Stimulated activated CD4-positive, alpha-beta T cell treated with anti-CD3 and anti-CD28 coated beads, Interleukin-12 subunit alpha, Interleukin-12 subunit beta, amount 100 ng/mL, for 24 hours (primary cell): ENCODE results near the gene FHAD1.
A peak's percentile ranks its signal among the peaks of the same experiment; 100 is the strongest.

Experiments used
- DNase-seq, 2 experiments: peaks; one replicate each; pipeline ENCODE4 v3.0.0-alpha.2; 2020; ENCODE audit warnings: low read depth in 2 of 2

The FHAD1 gene

GRCh38 chr1:15345705-15346345 lies 98.8 kb downstream of the FHAD1 start:
- DNase-seq = peak in 1 of 2 experiments; percentile 40

- DNase-seq = no peak
Observed at GRCh38 chr1:15346346-15347030, 99.5 kb downstream of the FHAD1 start.

GRCh38 chr1:15347182-15347581 lies 100.2 kb downstream of the FHAD1 start:
- no peak for DNase-seq

- no peak for DNase-seq
Observed at GRCh38 chr1:15348648-15349047, 101.6 kb downstream of the FHAD1 start.

- DNase-seq = no peak
Observed at GRCh38 chr1:15349133-15349532, 102.1 kb downstream of the FHAD1 start.

GRCh38 chr1:15350151-15350550 lies 103.1 kb downstream of the FHAD1 start:
- no peak for DNase-seq

GRCh38 chr1:15350551-15351200 lies 103.7 kb downstream of the FHAD1 start:
- no peak for DNase-seq

DNA sequence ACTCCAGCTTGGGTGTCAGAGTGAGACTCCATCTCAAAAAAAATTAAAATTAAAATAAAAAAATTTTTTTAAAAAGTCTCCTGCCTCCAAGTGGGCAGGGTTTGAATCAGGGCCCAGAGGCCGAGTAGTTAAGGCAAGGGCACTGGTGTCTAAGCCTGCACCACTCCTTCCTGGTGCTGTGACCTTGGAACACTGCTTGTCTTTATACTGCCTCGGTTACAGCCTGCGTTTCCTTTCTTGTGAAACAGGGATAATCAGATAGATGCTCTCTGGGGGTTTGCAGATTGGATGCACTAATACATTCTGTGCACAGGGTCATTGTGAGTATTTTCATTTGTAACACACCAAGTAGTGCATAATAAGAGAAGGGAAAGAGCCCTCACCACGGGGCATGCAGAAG lies 104.3 kb downstream of the FHAD1 start:
- DNase-seq = no peak

GRCh38 chr1:15352128-15352957 lies 105.3 kb downstream of the FHAD1 start:
- peak; percentile 19 to 34 for DNase-seq

DNA sequence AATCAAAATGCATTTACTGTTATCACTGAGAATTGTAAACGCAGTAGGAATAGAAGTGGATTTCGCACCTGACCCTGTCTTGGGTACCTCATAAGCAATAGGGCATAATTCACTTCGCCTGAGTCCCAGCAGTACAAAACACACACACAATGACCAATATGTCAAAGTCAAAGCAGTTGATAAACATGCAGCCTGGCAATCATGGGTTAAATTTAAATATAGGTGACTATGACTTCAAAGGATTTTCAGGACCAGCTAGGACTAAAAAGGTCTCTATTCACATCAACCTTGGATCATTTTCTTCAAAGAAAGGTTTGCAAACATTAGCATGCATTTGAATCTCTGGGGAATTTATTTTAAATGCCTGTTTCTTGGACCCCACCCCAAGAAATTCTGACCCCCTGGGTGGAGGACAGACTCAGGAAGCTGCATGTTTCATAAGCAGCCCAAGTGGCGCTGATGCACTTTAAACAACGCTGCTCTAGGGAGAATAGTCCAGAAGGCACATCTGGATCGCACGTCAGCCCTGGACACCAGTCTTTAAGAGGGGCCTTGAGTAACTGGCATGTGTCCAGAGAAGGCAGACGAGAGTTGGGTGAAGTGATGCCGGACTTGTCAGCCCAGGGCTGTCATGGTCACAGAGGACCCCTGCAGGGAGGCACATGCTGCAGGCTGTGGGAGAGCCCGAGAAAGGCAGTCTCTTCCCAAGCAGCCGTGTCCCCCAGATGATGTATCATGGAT lies 107.0 kb downstream of the FHAD1 start:
- no peak for DNase-seq

GRCh38 chr1:15354580-15354965 lies 107.5 kb downstream of the FHAD1 start:
- DNase-seq = no peak

DNA sequence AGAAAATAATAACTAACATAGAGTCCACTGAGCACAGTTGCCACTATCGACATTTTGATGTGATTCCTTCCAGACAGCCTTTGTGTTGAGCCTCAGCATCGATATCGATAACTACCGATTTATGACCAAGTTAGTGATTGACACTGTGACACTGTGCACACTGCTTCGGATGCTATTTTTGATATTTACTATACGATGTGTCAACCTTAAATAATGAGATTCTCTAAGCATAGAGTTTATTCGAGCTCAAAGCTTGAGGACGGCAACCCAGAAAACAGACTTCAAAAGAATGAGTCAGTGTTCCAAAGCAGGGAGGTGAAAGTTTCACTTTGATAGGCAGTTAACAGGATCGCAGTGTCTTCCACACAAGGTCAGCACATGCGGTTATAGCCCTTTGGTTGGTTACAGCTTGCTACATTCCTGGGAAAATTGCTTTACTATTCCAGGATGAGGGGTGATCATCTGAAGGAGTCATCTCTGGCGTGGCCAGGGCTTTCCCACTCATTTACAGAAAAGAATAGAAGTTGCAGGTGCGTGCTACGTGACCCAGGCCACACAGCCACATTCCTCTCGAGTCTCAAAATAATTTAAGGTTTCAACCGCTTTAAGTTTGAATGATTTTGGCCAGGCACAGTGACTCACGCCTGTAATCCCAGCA lies 109.1 kb downstream of the FHAD1 start:
- no peak for DNase-seq

DNA sequence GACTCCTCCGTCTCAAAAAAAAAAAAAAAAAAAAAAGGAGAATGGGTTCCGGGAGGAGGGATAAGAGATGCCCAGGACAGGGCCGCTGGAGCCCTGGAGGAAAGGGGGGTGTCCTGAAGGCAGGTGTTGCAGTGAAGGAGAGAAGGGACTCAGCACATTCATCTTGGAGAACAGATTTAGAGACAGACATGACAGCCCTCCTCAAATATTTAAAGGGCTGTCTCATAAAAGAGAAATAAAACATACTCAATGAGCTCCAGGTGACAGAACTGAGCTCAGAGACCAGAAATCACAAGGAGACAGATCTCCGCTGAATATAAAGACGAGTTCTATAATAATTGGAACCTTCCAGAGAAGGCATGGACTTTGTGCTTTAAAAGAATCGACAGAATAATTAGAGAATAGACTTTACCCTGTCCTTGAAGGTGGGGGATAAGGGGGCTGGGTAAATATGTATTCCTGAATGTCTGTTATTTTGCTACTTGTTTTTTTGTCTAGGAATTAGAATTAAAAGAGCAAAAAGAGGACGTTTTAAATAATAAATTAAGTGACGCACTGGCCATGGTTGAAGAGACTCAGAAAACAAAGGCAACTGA lies 110.7 kb downstream of the FHAD1 start:
- DNase-seq = no peak

DNA sequence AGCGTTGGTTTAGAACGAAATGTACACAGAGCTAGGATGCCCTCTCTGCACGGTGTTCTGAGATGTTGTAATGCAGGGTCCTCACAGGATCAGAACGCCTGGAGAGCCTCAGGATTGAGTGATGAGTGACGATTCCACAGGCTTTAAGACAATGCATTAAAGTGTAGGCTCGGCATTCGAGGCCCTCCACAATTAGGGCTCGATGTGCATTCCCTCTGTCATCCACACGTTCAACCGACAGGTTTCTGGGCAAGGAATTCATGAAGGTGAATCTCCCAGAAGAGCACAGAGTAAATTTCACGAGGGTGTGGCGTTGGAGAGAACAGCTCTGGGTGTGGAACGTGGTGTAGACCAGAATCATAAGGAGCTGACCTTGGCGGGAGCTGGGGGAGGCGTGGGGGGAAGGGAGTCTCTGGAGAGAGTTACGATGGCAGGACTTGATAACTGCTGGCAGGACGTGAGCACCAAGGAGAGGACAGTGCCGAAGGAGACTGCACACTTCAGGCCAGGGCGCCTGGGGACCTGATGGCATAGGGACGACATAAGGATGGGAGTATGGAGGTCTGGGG lies 111.6 kb downstream of the FHAD1 start:
- DNase-seq = no peak

DNA sequence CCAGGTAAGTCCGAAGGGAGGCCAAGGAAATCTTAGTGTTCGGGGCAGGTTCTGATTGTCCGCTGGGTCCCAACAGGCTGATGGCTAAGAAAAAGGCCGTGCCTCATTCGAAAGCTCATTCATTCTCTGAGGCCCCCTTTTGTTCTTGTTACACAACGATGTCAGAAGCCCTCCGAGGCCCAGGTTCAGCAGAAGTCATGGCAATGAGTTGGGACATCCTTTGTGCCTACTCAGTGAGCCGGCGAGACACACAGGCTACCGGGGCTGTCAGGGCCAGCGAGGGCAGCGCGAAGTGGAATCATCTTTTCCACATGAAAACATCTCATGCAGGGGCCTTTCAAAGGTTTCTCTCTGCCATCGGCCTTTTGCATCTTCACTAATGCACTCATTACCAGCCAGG lies 113.7 kb downstream of the FHAD1 start:
- DNase-seq = no peak

GRCh38 chr1:15362096-15362736 lies 115.2 kb downstream of the FHAD1 start:
- DNase-seq = no peak

DNA sequence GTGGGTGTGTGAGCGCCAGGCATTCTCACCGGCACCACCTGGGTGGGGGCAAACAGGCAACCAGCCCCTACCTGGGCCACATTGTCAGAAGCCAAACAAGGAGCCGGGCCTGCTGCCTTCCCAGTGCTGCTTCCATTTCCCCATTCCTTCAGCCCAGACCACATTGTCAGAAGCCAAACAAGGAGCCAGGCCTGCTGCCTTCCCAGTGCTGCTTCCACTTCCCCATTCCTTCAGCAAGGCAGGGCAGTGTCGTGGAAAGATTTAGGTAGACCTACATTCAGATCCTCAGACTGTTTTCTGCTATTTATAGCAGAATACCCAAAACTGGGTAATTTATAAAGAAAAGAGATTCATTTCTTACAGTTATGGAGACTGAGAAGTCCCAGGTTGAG lies 115.7 kb downstream of the FHAD1 start:
- no peak for DNase-seq

GRCh38 chr1:15364740-15365139 lies 117.7 kb downstream of the FHAD1 start:
- DNase-seq = no peak

DNA sequence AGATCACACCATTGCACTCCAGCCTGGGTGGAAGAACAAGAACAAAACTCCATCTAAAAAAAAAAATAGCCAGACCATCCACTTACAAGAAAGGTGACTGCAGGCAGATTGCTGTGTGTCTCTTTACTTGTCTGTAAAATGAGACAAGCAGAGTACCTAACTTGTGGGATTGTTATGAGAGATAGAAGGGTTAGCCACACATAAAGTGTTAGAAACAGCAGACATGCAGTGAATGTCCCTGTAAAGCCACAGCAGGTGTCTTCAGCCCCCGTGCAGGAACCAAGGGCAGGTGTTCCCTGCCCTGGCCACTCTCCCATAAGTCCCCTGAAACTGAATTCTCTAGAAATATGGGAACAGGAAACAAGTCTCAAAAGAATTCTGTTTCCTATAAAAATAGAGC lies 121.9 kb downstream of the FHAD1 start:
- DNase-seq = no peak

- DNase-seq = no peak
Observed at GRCh38 chr1:15370268-15370667, 123.2 kb downstream of the FHAD1 start.
